CD4-positive, alpha-beta memory T cell (primary cell): ENCODE data around the gene TBX4. TPM values are rescaled to one million over a fixed set of nuclear protein-coding genes. Genes with fewer than 3 reads are reported as not detected.

Experiments used
- CTCF ChIA-PET: fragments of 350-600 bp; sonication (Branson Sonifier 250); formaldehyde crosslinking; loops from one replicate; lab custom pipeline; 2021; ENCODE audit warnings: inconsistent platforms; ENCODE audit not compliant: partially characterized antibody; lab: Charles Lee
- POLR2A ChIA-PET: fragments of 350-600 bp; sonication (Branson Sonifier 250); formaldehyde crosslinking; loops from one replicate; lab custom pipeline; 2021; ENCODE audit not compliant: partially characterized antibody; lab: Charles Lee
- DNase-seq, 5 donors: peaks; one replicate each; pipeline versions ENCODE4 v3.0.0 to v3.0.0-alpha.2; 2020 to 2022; ENCODE audit warnings: mixed read lengths in 1 of 5
- H3K27ac ChIP-seq: one replicate; pipeline ENCODE4 v1.7.0; 2013; ENCODE audit warnings: low read depth, low read length
- H3K27me3 ChIP-seq: 2 replicates; pipeline ENCODE4 v1.7.0; 2013; ENCODE audit warnings: mild to moderate bottlenecking, low read length, moderate library complexity; ENCODE audit not compliant: insufficient read depth
- H3K36me3 ChIP-seq: 2 replicates; pipeline ENCODE4 v1.7.0; 2013; ENCODE audit warnings: mild to moderate bottlenecking, low read length, moderate library complexity; ENCODE audit not compliant: insufficient read depth
- H3K4me1 ChIP-seq: 2 replicates; pipeline ENCODE4 v1.7.0; 2013; ENCODE audit warnings: mild to moderate bottlenecking, low read length, moderate library complexity; ENCODE audit not compliant: insufficient read depth
- H3K4me3 ChIP-seq, 2 donors: one replicate each; pipeline ENCODE4 v1.7.0; 2013; ENCODE audit warnings: low read length in 2 of 2, mild to moderate bottlenecking in 1 of 2
- H3K9me3 ChIP-seq, 2 donors: one replicate each; pipeline ENCODE4 v1.7.0; 2013; ENCODE audit warnings: low read length in 2 of 2, control low read depth in 1 of 2; ENCODE audit not compliant: control insufficient read depth in 1 of 2
- H3K27ac Mint-ChIP-seq, 7 donors: one replicate each; pipeline ENCODE4 v1.8.0; 2020 to 2021; ENCODE audit warnings: mixed read lengths in 7 of 7, mild to moderate bottlenecking in 6 of 7, inconsistent platforms in 3 of 7, moderate library complexity in 3 of 7
- H3K27me3 Mint-ChIP-seq, 2 donors: one replicate each; pipeline ENCODE4 v1.8.0; 2020 to 2021; ENCODE audit warnings: mixed read lengths in 2 of 2
- H3K36me3 Mint-ChIP-seq, 2 donors: one replicate each; pipeline ENCODE4 v1.8.0; 2020 to 2021; ENCODE audit warnings: mixed read lengths in 2 of 2, inconsistent platforms in 1 of 2, mild to moderate bottlenecking in 1 of 2
- H3K4me1 Mint-ChIP-seq, 4 donors: one replicate each; pipeline ENCODE4 v1.8.0; 2020 to 2021; ENCODE audit warnings: mixed read lengths in 4 of 4, mild to moderate bottlenecking in 1 of 4
- H3K4me3 Mint-ChIP-seq, 8 donors: one replicate each; pipeline ENCODE4 v1.8.0; 2020 to 2021; ENCODE audit warnings: mixed read lengths in 8 of 8, mild to moderate bottlenecking in 7 of 8, moderate library complexity in 6 of 8, inconsistent platforms in 3 of 8
- H3K9me3 Mint-ChIP-seq, 8 donors: one replicate each; pipeline ENCODE4 v1.8.0; 2020 to 2021; ENCODE audit warnings: mixed read lengths in 8 of 8, mild to moderate bottlenecking in 5 of 8, inconsistent platforms in 3 of 8, moderate library complexity in 1 of 8
- intact Hi-C: fragments of 100-400 bp; cut with micrococcal nuclease; formaldehyde crosslinking; loops from one replicate; pipeline ENCODE4 v1.15.1; 2023
- polyA plus RNA-seq, 2 donors: library from polyadenylated mRNA; unstranded; fragments of 300-500 nt; fragmentation: Illumina TruSeq; gene quantifications; one replicate each; pipeline ENCODE4 v1.2.3, GENCODE V29; 2021
- total RNA-seq, 2 experiments: library from RNA; stranded (reverse); gene quantifications; one replicate each; pipeline ENCODE4 v1.2.3, GENCODE V29; 2021

The TBX4 gene
- total and polyA plus RNA-seq, 4 experiments from 2014 or later, result not detected

DNA sequence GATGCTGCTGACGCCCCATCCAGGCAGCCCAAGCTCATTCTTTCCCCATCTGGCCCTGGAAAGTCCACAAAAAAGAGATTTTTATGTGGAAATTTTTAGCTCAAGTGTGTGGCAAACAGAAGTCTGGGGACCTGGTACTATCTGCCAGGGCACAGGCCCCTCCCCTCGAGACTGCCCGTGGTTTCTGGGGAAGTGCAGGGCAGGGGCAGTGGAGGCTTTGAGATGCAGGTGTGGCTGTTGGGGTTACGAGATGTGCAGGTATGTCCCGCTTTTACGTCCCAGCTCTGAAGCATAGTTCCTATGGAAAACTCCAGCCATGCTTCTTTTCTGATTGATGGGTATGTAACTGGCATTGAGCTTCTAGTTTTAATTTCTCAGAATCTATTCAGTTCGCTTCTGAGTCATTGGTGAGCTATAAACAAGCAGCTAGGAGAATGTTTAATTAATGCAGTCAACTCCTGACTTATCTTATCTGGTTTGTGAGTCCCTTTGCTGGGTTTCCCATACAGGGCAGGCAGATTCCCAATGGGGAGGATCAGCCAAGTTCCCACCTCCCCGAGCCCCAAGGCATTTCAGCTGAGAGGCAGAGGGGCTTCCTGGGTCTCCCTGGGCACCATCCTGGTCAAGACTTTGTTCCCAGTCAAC lies 16.2 kb downstream of the TBX4 start:
- no peaks in the 10 kb centered on the region for H3K9me3 ChIP-seq
- DNase-seq, result no peak
- no peaks in the 10 kb centered on the region for H3K9me3 Mint-ChIP-seq
- intact Hi-C loops, result no loop called here
- H3K27ac ChIP-seq, result no peak overlapping the region
- H3K36me3 Mint-ChIP-seq, result no peaks in the 10 kb centered on the region
- H3K27ac Mint-ChIP-seq, result no peak overlapping the region
- H3K27me3 Mint-ChIP-seq, result peaks cover 11 to 22% of the 10 kb centered on the region in 2 donors
- no peak overlapping the region for H3K4me3 ChIP-seq
- no peak overlapping the region for H3K4me3 Mint-ChIP-seq
- H3K36me3 ChIP-seq, result no peaks in the 10 kb centered on the region
- no peaks in the 10 kb centered on the region for H3K4me1 ChIP-seq
- ChIA-PET POLR2A (no interaction called here), CTCF (no interaction called here)
- H3K4me1 Mint-ChIP-seq, result no peaks in the 10 kb centered on the region
- no peaks in the 10 kb centered on the region for H3K27me3 ChIP-seq

DNA sequence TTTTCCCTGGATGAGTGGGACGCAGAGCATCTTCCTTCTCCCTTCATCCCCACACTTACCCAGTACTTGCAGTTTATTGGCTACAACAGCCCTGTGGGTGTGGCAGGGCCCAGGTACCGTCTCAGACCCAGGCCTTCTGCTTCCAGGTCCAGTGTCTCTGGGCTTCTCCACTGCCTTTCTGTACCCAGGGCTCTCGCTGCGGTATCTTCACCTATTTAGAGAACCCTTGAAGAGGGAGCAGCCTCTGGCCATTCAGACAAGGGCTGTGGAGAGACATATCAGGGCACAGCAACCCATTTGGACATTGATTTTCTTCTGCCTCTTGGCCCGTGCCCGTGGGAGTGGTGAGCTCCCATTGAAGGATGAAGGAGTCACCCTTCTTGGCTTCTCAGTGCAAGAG lies 17.3 kb downstream of the TBX4 start:
- POLR2A ChIA-PET, result no interaction called here
- no peak overlapping the region for H3K27ac Mint-ChIP-seq

DNA sequence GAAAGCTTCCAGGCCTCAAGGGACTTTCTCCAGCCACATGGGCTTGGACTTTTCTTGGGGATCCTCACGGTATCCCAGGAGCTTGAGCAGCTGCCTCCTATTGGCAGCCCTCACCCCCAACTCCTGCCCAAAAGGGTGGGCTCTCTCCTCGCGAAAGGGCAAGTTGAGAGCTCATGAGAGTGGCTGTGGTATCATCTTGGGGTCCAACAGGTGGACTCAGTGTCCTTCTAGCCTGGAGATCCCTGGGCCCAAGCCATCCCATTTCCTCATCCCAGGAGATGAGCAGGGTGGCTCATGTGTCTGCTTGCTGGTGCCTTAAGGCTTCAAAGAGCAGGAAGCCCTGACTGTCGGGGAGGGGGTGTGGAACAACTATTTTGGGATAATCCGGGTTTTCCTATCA lies 17.7 kb downstream of the TBX4 start:
- Histone ChIP-seq H3K27me3 (no peaks in the 10 kb centered on the region), H3K4me1 (no peaks in the 10 kb centered on the region), H3K27ac (no peak overlapping the region), H3K36me3 (no peaks in the 10 kb centered on the region), H3K4me3 (no peak overlapping the region), H3K9me3 (no peaks in the 10 kb centered on the region)
- Mint-ChIP-seq H3K9me3 (no peaks in the 10 kb centered on the region), H3K4me3 (no peak overlapping the region), H3K27me3 (peaks cover 9 to 25% of the 10 kb centered on the region in 2 donors), H3K27ac (no peak overlapping the region), H3K36me3 (no peaks in the 10 kb centered on the region), H3K4me1 (no peaks in the 10 kb centered on the region)
- POLR2A ChIA-PET, result no interaction called here
- no peak for DNase-seq
- intact Hi-C loops, result no loop called here
- CTCF ChIA-PET, result interaction anchor here (1.1 kb wide), 1 partner anchor 498 kb away, joined by 5 read pairs; no protein-coding TSS in a partner anchor

More for the DNA sequence above, 17.3 kb downstream of the TBX4 start:
- Histone ChIP-seq H3K36me3 (no peaks in the 10 kb centered on the region), H3K27ac (no peak overlapping the region), H3K4me3 (no peak overlapping the region), H3K4me1 (no peaks in the 10 kb centered on the region), H3K27me3 (no peaks in the 10 kb centered on the region), H3K9me3 (no peaks in the 10 kb centered on the region)
- no peaks in the 10 kb centered on the region for H3K36me3 Mint-ChIP-seq
- H3K4me3 Mint-ChIP-seq, result no peak overlapping the region
- intact Hi-C loops, result no loop called here
- no peak for DNase-seq
- H3K9me3 Mint-ChIP-seq, result no peaks in the 10 kb centered on the region
- H3K4me1 Mint-ChIP-seq, result no peaks in the 10 kb centered on the region
- peaks cover 10 to 26% of the 10 kb centered on the region in 2 donors for H3K27me3 Mint-ChIP-seq
- CTCF ChIA-PET, result interaction anchor here (1.1 kb wide), 1 partner anchor 498 kb away, joined by 5 read pairs; no protein-coding TSS in a partner anchor

DNA sequence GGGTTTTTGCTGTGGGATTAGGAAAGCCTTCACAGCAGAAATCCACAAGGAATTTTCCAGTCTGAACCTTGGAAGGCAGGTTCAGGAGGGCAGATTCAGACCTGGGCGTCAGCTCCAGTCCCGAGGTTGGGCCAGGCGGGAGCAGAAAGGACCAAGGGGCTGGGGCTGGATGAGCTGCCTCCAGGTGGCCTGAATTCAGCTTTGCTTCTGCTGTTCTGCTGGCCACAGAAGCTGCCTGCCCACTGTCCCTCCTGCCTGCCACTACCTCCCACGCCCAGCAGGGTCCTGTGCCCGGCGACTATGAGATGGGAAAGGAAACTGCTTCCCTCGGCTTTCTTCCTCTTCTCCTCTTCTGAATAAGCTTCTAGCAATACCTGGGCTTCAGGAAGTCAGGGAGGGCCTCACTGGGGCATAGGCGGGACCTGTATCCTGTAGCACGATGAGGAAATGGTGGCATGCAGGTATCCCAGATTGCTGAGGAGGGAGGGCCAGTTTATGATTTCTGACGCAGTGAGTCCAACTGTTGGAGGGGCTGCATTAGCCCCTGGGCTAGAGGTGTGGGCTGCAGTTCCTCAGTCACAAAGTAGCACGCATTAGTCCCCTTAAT lies 18.4 kb downstream of the TBX4 start:
- Histone ChIP-seq H3K9me3 (no peaks in the 10 kb centered on the region), H3K36me3 (no peaks in the 10 kb centered on the region), H3K4me3 (no peak overlapping the region), H3K27me3 (peaks cover 3% of the 10 kb centered on the region), H3K27ac (no peak overlapping the region), H3K4me1 (no peaks in the 10 kb centered on the region)
- no peaks in the 10 kb centered on the region for H3K4me1 Mint-ChIP-seq
- no peaks in the 10 kb centered on the region for H3K36me3 Mint-ChIP-seq
- H3K27ac Mint-ChIP-seq, result no peak overlapping the region
- no peak overlapping the region for H3K4me3 Mint-ChIP-seq
- H3K27me3 Mint-ChIP-seq, result peaks cover 8 to 24% of the 10 kb centered on the region in 2 donors
- intact Hi-C loops, result no loop called here
- no peak for DNase-seq
- H3K9me3 Mint-ChIP-seq, result no peaks in the 10 kb centered on the region
- ChIA-PET POLR2A (no interaction called here), CTCF (no interaction called here)

DNA sequence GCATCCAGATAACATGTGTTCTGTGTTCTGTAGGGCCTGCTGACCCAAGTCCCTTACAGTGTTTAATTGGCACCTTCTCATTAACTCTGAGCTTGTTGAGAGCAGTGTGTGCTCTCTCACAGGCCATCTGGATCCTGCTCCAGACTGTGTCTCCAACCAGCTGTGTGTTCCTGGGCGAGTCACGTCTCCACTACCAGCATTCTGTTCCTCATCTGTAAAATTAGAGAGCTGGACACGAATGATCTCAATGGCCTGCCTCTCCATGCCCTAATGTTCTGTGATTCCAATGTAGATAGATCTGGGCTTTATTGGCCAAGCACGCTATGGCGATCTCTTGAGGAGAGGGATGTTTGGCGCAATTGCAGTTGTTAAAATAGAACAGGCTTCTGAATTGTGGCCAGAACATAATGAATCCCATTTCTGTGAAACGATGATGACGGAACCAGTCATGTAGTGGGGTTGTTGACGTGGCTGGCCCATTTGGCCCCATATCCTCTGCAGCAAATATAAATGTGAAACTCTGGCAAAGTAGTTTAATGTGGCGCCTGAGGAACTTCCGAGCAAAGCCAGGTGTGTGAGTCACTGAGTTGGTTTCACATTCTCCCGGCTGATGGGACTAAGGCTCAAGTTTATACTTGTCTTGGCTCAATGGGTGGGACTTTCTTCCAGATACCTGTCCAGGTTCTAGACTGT lies 22.2 kb downstream of the TBX4 start:
- H3K27ac Mint-ChIP-seq, result no peak overlapping the region
- no peaks in the 10 kb centered on the region for H3K4me1 Mint-ChIP-seq
- ChIA-PET CTCF (no interaction called here), POLR2A (no interaction called here)
- H3K36me3 Mint-ChIP-seq, result no peaks in the 10 kb centered on the region
- Histone ChIP-seq H3K9me3 (no peaks in the 10 kb centered on the region), H3K27ac (no peak overlapping the region), H3K4me1 (no peaks in the 10 kb centered on the region), H3K27me3 (peaks cover 5% of the 10 kb centered on the region), H3K36me3 (no peaks in the 10 kb centered on the region), H3K4me3 (no peak overlapping the region)
- DNase-seq, result no peak
- H3K27me3 Mint-ChIP-seq, result peaks cover 3 to 21% of the 10 kb centered on the region in 2 donors
- no peak overlapping the region for H3K4me3 Mint-ChIP-seq
- no peaks in the 10 kb centered on the region for H3K9me3 Mint-ChIP-seq
- intact Hi-C loops, result no loop called here

DNA sequence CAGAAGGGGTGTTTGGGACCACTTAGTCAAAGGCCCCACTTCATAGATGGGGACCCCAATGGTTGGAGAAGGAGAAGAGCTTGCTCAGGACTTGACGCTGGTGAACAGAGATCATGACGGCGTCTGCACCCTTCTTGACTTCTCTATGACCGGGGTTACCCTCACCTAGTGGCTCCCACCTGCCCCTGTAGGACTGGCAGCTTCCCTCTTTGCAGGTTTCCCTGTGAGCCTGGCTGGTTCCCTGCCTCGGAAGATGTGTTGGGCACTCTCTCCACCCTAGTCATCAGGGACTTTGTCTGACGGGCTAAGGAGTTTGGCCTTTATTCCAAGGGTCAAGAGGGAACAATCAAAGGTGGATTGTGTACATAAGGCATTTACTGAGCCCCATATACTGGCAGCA lies 22.7 kb downstream of the TBX4 start:
- no peaks in the 10 kb centered on the region for H3K9me3 ChIP-seq
- H3K9me3 Mint-ChIP-seq, result no peaks in the 10 kb centered on the region
- ChIA-PET CTCF (no interaction called here), POLR2A (no interaction called here)
- no peak overlapping the region for H3K4me3 Mint-ChIP-seq
- H3K27ac ChIP-seq, result no peak overlapping the region
- no peaks in the 10 kb centered on the region for H3K4me1 Mint-ChIP-seq
- H3K4me3 ChIP-seq, result no peak overlapping the region
- no peak for DNase-seq
- peaks cover 5% of the 10 kb centered on the region for H3K27me3 ChIP-seq
- H3K36me3 Mint-ChIP-seq, result no peaks in the 10 kb centered on the region
- no peaks in the 10 kb centered on the region for H3K4me1 ChIP-seq
- no peaks in the 10 kb centered on the region for H3K36me3 ChIP-seq
- no peak overlapping the region for H3K27ac Mint-ChIP-seq
- peaks cover 3 to 21% of the 10 kb centered on the region in 2 donors for H3K27me3 Mint-ChIP-seq
- intact Hi-C loops, result no loop called here

DNA sequence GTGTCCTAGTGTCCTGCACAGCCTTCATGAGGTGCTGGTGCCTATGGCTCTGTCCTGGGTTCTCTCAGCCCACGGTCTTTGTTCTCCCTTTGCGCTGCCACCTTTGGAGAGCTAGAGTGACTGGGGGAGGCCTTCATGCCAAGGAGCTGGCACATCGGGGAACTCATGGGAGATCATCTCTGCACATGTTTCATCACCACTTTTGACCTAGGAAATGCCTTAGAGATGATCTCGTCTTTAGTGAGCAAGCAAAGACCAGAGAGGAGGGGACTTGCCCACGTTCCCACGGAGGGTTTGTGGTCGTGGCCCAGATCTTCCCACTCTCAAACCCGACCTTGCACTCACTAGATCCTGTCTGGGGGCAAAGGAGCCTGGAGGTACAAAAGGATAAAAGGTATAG lies 23.5 kb downstream of the TBX4 start:
- Mint-ChIP-seq H3K4me3 (no peak overlapping the region), H3K27ac (no peak overlapping the region), H3K9me3 (no peaks in the 10 kb centered on the region), H3K27me3 (peaks cover 3 to 21% of the 10 kb centered on the region in 2 donors), H3K4me1 (no peaks in the 10 kb centered on the region), H3K36me3 (no peaks in the 10 kb centered on the region)
- intact Hi-C loops, result no loop called here
- H3K4me3 ChIP-seq, result no peak overlapping the region
- H3K4me1 ChIP-seq, result no peaks in the 10 kb centered on the region
- ChIA-PET POLR2A (no interaction called here), CTCF (no interaction called here)
- DNase-seq, result no peak
- H3K9me3 ChIP-seq, result no peaks in the 10 kb centered on the region
- H3K27ac ChIP-seq, result no peak overlapping the region
- H3K36me3 ChIP-seq, result no peaks in the 10 kb centered on the region
- H3K27me3 ChIP-seq, result peaks cover 5% of the 10 kb centered on the region
